Measurements from ENCODE around the gene RESF1.
"Not testable (repeated sequence)": the region's sequence is repeated elsewhere in the genome, so short reads cannot be mapped to it uniquely, and the experiment has no call there.

The RESF1 gene, protein sequence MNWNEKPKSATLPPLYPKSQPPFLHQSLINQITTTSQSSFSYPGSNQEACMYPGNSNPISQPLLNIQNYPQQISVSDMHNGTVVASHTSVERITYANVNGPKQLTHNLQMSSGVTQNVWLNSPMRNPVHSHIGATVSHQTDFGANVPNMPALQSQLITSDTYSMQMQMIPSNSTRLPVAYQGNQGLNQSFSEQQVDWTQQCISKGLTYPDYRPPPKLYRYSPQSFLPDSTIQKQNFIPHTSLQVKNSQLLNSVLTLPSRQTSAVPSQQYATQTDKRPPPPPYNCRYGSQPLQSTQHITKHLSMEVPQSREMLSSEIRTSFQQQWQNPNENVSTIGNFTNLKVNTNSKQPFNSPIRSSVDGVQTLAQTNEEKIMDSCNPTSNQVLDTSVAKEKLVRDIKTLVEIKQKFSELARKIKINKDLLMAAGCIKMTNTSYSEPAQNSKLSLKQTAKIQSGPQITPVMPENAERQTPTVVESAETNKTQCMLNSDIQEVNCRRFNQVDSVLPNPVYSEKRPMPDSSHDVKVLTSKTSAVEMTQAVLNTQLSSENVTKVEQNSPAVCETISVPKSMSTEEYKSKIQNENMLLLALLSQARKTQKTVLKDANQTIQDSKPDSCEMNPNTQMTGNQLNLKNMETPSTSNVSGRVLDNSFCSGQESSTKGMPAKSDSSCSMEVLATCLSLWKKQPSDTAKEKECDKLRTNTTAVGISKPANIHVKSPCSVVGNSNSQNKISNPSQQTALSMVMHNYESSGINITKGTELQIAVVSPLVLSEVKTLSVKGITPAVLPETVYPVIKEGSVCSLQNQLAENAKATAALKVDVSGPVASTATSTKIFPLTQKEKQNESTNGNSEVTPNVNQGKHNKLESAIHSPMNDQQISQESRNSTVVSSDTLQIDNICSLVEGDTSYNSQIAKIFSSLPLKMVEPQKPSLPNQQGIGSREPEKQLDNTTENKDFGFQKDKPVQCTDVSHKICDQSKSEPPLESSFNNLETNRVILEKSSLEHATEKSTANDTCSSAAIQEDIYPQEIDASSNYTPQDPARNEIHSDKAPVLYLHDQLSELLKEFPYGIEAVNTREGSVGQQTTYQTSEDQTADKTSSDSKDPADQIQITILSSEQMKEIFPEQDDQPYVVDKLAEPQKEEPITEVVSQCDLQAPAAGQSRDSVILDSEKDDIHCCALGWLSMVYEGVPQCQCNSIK (N-terminal part only)

DNA sequence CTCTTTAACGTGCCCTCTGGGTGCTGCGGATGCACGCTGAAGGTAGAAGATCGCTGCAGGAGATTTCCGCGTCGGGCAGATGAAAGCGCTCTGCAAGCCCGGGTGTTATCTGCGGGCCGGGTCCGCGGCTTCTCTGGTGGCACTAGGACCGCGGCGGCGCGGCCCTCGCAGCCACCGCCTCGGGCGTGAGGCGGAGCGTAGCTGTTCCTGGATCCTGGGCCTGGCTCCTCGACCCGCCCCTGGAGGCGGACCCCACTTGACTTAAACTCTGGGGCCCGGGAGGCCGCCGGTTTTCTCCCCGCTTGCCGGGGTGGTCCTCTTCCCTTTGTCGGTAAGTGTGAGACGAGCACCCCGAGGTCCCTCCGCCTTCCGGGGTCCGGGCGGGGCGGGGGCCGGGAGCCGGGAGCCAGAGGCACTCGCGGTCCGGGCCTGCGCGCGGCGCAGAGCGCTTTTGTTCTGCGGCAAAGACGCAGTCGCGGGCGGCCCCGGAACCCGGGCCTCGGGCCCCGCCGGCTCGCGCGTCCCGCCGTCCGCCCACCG lies at the start of gene RESF1:
TSS of gene RESF1 (plus strand) at position 255 of the 540 bp plus-strand sequence. CDS start 21,541 bp downstream, outside the sequence.
- peak; percentile 84 for DNase-seq

DNA sequence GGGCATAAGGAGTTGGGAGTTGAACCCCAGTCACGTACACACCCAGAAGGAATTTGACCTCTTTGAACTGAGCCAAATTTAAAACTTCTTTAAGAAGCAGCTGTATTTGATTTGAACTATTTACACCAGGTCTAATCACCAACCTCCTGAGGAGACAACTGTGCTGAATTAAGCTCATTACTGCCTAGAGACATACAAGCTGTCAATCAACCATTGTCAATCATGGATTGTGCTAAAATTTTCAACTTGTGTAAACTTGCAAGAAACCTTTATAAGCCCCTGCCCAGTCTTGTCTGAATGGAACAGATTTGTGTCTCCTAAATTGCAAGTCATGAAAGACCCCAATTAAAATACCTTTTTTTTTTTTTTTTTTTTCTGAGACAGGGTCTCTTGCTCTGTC lies 44.3 kb upstream of the RESF1 start:
- DNase-seq: no peak

DNA sequence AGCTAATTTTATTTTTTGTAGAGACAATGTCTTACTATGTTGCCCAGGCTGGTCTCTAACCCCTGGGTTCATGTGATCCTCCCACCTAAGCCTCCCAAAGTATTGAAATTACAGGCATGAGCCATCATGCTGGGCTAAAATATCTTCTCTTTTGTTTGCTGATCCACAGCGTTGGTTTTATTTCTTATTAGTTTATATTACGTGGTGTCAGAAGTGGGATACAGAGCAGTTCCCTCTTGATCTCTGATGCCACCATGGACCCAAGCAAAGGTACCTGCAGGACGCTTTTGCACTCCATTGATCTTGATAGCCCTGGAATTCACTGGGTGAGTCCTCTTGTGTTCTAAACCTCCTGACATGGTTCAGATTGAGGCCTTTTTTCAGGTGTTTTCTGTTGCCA lies 43.8 kb upstream of the RESF1 start:
- DNase-seq: no peak

DNA sequence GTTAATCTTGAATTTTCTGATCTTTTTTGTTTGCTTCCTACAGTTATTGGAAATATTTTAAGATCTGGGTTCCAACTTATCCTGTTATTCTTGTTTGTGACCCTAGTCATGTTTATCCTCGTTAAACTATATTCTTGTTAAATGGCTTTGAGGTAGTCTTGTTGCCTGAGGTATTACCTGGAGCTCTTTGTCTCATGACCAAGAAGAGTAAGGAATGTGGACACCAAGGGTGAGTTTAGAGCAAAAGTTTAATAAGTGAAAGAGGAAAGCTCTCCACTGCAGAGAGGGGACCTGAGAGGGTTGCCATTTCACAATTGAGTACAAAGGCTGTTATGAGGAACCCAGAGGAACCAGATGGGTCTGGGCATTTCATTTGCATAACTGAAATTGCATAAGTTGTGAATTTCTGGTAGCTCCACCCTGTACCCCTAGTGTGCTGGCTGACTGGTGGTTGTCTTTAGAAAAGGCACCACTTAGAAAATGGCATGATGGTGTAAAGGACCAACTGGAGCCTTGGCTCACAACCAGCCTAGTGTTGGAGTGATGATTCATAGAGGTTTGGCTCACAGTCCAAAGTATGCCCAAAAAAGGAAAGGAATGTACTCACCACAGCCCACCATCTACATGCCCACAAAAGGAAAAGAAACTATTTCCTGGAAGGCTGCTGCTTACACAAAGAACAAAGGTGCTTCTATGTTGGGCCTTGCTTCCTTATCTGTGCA lies 36.7 kb upstream of the RESF1 start:
- no peak for DNase-seq

DNA sequence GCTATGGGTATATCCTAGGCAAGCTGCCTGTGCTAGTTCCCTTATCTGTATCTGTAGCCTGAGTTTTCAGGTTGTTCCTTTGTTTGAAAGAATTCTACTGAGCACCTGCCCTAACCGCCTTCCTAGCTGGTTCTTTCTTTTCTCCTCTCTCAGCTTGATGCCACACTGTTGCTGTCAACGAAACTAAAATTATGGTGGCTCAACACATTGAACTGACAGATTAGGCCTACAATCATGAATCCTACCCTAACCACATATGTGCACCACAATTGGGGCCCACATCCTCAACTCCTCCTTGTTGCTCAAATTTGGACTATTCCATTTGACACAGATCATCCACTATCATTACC lies 36.2 kb upstream of the RESF1 start:
- DNase-seq: no peak

DNA sequence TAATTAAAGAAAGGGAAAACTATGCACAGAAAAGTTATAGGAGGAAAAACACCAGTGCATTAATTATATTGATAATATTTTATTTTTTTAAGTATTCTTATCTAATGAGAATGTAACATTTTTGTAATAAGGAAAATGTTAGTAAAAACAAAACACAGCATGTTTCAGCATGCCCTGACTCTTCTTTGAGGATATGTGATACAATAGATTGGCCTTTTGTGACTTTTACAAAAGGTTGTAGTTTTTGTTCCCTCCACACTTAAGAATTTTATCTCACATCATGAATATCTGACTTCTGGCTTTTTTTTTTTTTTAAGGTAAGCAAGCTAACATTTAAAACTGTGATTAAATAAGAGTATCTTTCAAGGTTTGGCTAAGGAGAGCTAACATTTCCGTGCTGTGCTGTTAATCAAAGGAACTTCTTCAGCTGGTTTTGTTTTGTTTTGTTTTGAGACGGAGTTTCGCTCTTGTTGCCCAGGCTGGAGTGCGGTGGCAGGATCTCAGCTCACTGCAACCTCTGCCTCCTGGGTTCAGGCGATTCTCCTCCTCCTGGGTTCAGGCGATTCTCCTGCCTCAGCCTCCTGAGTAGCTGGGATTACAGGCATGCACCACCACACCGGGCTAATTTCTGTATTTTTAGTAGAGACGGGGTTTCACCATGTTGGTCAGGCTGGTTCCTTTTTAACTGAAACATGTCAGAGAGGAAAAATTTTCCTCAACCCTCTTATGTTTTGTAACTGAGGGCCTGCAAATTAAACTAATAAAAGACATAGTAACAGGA lies 30.8 kb upstream of the RESF1 start:
- no peak for DNase-seq

DNA sequence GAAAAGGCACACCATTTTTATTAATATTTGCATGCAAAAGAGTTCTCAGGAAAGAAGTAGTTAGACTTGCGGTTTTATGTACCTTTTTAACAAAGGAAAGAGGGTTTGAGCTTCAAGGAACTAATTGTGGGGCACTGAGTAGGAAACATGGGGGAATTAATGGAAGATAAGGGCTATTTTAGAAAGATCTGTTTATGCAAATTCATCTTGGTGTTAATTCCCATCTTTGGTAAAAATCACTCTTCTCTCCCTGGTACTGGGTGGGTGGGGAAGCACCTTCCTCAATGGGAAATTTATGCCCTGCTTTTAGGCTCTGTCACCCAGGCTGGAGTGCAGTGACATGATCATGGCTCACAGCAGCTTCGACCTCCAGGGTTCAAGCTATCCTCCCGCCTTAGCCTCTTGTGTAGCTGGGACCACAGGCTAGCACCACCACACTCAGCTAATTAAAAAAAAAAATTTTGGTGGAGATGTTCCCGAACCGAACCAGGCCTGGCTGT lies 30.1 kb upstream of the RESF1 start:
- DNase-seq: no peak

DNA sequence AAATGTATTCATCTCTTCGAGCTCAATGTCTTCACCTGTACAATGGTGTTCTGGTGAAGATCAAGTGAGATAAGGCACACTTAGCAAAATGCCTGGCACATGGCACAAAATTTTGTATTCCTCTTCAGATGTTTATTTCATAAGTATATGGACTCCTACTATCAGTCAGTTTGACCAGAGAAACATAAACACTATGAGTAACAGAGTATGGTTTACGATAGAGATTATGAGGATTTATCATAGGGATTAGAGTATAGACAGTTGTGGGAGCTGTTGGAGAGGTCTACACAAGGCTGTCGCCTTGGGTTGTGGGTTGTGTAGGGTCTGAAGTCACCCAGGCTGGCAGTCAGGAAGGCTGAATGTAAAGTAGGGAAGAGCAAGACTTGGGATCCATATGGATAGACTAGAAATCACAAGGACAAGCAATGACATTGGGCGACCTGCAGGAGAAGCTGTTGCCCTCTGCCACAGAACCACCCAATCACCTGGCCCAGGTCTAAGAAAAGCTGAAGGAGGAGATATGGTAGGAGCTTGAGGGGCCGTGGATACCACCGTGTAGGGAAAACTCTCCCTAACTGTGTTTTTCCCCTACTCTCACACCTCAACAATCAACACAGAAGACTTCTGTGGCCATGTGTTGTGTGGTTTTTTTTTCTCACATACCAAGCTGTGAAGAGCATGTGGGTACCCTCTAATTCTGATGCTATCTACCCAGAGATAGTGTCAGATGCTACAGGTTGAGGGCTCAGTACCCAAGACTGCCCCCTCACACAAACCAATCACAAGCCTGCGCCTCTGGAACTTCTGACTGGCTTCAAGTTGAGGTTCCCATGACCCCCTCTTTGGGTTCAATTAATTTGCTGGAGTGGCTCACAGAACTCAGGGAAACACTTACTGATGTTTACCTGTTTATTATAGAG lies 27.2 kb upstream of the RESF1 start:
- DNase-seq: peak; percentile 11

DNA sequence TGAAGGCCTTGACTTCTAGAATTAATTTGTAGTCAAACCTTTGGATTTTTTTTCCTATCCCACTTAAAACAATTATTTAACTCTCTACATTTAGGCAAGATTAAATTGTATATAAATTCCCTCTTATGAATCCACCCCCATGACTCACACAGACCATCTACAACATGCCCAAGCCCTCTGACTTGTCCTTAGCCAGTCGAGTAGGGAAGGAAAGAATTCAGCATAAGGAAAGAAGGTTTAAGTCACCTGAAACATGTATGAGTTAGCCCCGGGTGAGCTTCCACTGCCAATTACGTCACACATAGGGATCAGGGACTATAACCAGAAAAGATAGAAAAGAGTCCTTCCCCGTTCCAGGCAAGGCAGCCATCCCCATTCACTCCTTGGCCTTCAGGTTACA lies 14.9 kb upstream of the RESF1 start:
- no peak for DNase-seq

DNA sequence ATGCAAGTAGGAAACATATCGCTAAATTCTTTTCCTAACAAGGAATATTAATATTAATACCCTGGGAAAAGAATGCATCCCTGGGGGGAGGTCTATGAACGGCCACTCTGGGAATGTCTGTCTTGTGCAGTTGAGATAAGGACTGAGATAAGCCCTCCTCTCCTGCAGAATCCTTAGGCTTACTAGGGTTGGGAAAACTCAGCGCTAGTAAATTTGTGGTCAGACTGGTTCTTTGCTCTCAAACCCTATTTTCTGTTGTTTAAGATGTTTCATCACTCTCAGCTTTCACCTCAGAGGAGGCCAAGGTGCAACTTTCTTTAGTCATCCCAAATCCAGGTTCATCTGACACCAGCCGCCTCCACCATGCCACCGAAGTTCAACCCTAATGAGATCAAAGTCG lies 11.2 kb upstream of the RESF1 start:
- no peak for DNase-seq

DNA sequence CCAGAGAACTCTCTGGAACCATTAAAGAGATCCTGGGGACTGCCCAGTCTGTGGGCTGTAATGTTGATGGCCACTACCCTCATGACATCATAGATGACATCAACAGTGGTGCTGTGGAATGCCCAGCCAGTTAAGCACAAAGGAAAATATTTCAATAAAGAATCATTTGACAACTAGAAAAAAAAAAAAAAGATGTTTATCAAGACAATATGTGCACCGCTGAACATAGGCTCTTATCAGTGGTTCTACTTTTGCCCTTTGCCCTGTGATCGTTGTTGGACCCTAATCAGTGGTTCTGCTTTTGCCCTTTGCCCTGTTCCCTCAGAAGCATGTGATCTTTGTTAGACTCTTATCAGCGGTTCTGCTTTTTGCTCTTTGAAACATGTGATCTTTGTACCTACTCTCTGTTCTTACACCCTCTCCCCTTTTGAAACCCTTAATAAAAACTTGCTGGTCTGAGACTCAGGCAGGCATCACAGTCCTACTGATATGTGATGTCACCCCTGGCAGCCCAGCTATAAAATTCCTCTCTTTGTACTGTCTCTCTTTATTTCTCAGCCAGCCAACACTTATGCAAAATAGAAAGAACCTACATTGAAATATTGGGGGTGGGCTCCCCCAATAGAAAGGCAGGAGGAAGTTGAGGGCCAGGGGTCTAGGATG lies 10.4 kb upstream of the RESF1 start:
- DNase-seq: not testable (repeated sequence)

DNA sequence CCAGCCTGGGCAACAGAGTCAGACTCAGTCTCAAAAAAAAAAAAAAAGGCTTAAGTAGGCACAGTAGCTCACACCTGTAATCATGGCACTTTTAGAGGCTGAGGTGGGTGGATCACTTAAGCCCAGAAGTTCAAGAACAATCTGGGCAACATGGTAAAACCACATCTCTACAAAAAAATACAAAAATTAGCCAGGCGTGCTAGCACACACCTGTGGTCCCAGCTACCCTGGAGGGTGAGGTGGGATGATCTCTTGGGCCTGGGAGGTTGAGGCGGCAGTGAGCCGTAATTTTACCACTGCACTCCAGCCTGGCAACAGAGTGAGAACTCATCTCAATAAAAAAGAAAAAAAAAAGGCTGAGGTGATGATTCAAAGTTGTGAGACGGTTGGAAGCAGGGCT lies 9.1 kb upstream of the RESF1 start:
- no peak for DNase-seq

DNA sequence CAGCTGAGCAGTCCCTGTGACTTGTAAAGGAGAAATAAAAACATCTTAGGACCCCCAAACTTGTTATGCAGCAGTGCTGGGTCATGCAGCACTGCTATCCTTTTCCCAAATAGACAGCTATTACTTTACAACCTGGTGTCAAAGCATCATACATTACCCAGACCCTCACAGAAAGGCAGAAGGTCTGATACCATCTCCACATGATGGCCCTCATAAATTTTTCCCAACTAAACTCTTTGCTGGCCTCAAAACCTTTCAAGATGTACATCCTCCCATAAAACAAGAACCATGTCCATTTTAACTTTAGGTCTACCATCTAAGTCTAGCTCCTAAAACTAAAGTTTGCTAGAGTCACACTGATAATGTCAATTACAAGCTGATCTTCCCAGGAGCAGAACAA lies 8.7 kb upstream of the RESF1 start:
- no peak for DNase-seq

DNA sequence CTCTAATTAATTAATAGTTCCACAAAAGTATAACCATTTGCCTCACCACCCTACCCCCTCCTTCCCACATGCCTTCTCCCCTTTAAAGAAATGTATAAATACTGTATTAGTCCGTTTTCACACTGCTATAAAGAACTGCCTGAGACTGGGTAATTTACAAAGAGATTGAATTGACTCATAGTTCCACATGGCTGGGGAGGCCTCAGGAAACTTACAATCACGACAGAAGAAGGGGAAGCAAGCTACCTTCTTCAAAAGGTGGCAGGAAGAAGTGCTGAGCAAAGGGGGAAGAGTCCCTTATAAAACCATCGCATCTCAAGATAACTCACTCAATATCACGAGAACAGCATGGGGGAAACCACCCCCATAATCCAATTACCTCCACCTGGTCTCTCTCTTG lies 8.2 kb upstream of the RESF1 start:
- no peak for DNase-seq

DNA sequence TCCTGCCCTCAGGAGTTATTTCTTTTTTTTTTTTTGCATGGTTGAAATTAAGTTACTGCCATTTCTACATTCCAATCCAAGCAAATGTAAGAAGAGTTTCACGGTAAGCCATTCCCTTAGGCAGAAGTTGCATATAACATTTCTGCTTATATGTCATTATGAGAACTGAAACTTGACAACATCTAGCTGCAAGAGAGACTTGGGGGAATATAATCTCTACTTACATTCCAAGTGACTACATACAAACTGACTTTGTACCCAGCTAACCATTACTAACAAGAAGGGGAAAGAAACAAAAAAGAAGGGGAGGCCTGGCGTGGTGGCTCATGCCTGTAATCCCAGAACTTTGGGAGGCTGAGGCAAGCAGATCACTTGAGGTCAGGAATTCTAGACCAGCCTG lies 7.3 kb upstream of the RESF1 start:
- no peak for DNase-seq

DNA sequence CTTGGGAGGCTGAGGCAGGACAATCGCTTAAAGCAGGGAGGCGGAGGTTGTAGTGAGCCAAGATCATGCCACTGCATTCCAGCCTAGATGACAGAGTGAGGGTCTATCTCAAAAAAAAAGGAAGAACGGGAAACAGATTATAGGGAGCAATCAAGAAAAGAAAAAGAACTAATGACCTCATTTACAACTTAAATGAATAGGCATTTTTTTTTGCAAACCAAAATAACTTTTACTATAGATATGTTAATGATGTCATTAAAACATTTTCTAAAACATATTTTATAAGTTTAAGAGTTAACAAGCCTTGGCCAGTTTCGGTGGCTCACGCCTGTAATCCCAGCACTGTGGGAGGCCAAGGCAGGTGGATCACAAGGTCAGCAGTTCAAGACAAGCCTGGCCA lies 6.8 kb upstream of the RESF1 start:
- DNase-seq: no peak

DNA sequence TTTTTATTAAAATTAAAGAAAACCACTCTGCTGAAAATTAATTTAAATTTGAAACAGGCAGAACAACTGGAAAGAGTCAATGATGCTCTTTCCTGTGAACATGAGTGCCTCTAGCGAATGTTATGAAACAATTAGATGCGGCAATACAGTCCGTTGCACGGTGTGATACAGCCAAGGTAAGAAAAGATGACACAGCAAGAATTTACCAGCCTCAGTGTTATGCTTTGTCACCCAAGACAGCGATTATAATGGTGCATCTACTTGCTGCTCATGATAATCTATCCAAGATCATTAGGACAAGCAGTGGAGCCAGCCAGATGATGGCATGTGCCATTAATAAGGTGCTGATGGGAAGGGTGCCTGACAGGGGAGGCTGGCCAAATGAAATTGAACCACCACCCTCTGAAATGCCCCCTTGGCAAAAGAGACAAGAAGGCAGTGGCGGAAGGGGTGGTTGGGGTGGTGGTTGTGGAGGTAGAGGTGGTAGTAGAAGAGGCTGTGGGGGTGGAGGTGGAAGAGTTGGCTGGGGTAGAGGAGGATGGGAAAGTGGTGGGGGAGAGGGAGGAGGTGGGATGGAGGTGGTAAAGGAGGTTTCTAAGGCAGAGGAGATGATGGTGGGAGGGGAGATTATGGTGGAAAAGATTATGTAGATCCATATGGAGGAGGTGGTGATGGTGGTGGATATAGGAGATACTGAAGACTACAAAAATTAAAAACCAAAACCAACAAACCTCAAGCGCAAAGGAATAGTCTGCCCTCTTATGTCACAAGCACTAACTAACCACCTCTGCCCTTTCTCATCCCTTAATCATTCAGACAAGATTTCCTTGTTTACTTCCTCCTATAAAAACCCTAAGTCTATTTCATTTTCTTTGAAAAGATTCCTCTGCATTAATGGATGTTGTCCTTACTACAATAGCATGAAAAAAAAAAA lies 4.0 kb upstream of the RESF1 start:
- DNase-seq: no peak

DNA sequence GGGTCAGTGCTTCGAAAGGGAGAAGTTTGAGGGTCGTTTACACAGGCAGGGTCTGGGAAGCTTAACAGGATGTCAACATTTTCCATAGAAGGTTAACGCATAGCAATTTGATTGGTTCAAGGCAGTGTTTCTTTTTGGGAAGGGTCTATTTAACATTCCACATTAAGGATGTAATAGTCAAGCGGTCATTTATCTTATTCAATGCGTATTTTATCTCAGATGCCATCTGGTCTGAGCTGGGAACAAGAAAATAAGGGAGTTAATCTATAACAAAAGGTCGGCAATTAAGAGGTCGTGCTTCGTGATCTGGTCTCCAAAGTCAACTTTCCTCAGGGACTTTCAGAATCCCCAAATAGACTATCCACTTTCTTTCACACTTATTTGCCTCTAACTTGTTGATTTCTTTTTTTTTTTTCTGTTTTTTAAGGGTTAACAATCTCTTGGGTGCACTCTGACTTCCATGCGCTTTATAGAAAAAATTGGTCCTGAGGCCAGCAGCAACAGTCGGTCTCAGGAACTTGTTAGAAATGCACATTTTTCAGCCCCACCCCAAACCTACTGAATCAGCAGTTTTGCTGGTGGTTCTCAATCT lies 550 bp upstream of the RESF1 start:
- DNase-seq: no peak
